ENCODE measurements around the gene FBXO42. TPM values are rescaled to one million over a fixed set of nuclear protein-coding genes. Genes with fewer than 3 reads are reported as not detected.
A peak's percentile ranks its signal among the peaks of the same experiment; 100 is the strongest.

Gene FBXO42
- total and polyA plus RNA-seq, 9 of the 15 experiments (the other 6 are each of a cell fraction or from before 2014, with no cell fraction given) = 7.2 to 24.8 (median 17.4) TPM

GRCh38 chr1:16250524-16251251 is 101.6 kb downstream of the FBXO42 start:
- H3K9ac ChIP-seq (ENCODE audit: insufficient read depth in 1 of 2, low read depth in 2 of 2, low read length in 2 of 2) = no peak overlapping the region; a peak in 1 of 4 replicates
- no TSS peak for BruUV-seq (replicated peaks)
- FAIRE-seq = no peak
- H3K9me3 ChIP-seq (replicated peaks; ENCODE audit: control insufficient read depth, insufficient read depth, low read depth, low read length) = no peaks in the 10 kb centered on the region
- in situ Hi-C loops (cut with MboI) = no loop called here
- peaks cover 79% of the 10 kb centered on the region for H3K36me3 ChIP-seq (ENCODE audit: control insufficient read depth, insufficient read depth, low read length)
- TF ChIP-seq NR0B1 (IDR thresholded peaks at IDR 0.05; ENCODE audit: partially characterized antibody) = no peak
- 0 out of 2 replicates have a peak, but pooled peaks have one; percentile 35 for TF ChIP-seq MYNN (IDR thresholded peaks at IDR 0.05)
- no peak for TF ChIP-seq MYNN (CRISPR knock-in tag; IDR thresholded peaks at IDR 0.05)
- no peak overlapping the region for H3K4me3 ChIP-seq
- no peaks in the 10 kb centered on the region for H4K20me1 ChIP-seq (replicated peaks; ENCODE audit: control insufficient read depth, insufficient read depth, low read length)
- no peak for DNase-seq (ENCODE audit: extremely low read depth in 1 of 4, low spot score in 3 of 4)
- no peak for ATAC-seq
- H3K4me2 ChIP-seq (ENCODE audit: insufficient read depth, low read length) = no peak overlapping the region
- ChIA-PET CTCF (ENCODE audit: low intra/inter-chr PET ratio) (no interaction called here), POLR2A (interaction anchor here (1.7 kb wide), 1 partner anchor 13 kb away, joined by 4 read pairs; the partner anchor contains the start of gene CPLANE2)
- H3K27me3 ChIP-seq (ENCODE audit: control insufficient read depth in 2 of 2, insufficient read depth in 2 of 2, low read length in 2 of 2) = no peaks in the 10 kb centered on the region
- H3K9me1 ChIP-seq (ENCODE audit: control insufficient read depth, insufficient read depth, low read length) = peaks cover 7% of the 10 kb centered on the region
- H3K27ac ChIP-seq (ENCODE audit: extremely low read depth, low read depth, low read length) = no peak overlapping the region
- H2AFZ ChIP-seq (ENCODE audit: low read depth, low read length) = no peak overlapping the region
- intact Hi-C loops (cut with micrococcal nuclease) = no loop called here
- 85% methylated on average over 14 of the region's 15 CpGs for WGBS (ENCODE audit: insufficient coverage, low coverage, missing lambda C conversion rate)
- H3K4me1 ChIP-seq (replicated peaks in 1 of 2; ENCODE audit: control insufficient read depth in 2 of 2, insufficient read depth in 2 of 2, low read length in 2 of 2) = peaks cover 8 to 32% of the 10 kb centered on the region in 2 experiments
- peaks cover 6% of the 10 kb centered on the region; the same call in 1 of the 3 replicates for H3K79me2 ChIP-seq (ENCODE audit: control insufficient read depth, insufficient read depth, low read length)

Measured in K562 (cell line).